SW 1271 (cell line): ENCODE data around the gene ROBO2.

Source experiments
- DNase-seq, 2 experiments: peaks; one replicate each; lab custom pipeline; 2025; lab: John Stamatoyannopoulos, UW

Gene ROBO2

GRCh38 chr3:77489216-77489615 is 449.3 kb downstream of the ROBO2 start:
- DNase-seq: no peak

GRCh38 chr3:77491961-77492360 is 452.1 kb downstream of the ROBO2 start:
- DNase-seq: no peak

- DNase-seq: no peak
Measured at GRCh38 chr3:77500721-77501120, 460.8 kb downstream of the ROBO2 start.

DNA sequence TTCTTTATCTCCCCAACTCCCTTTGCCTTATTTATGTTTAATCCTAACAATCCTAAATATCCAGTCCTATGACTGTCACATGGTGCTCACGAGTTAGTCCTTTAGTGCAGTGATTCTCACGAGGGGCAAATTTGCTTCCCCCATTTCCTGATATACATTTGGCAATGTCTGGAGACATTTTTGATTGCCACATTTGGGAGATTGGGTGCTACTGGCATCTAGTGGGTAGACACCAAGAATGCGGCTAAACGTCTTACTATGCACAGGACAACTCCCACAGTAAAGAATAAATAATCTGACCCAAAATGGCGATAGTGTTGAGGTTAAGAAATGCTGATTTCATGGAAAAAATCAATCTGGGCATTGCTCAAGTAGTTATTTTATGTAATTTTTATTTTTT is 466.5 kb downstream of the ROBO2 start:
- no peak for DNase-seq

- no peak for DNase-seq
Measured at GRCh38 chr3:77513542-77513941, 473.6 kb downstream of the ROBO2 start.

DNA sequence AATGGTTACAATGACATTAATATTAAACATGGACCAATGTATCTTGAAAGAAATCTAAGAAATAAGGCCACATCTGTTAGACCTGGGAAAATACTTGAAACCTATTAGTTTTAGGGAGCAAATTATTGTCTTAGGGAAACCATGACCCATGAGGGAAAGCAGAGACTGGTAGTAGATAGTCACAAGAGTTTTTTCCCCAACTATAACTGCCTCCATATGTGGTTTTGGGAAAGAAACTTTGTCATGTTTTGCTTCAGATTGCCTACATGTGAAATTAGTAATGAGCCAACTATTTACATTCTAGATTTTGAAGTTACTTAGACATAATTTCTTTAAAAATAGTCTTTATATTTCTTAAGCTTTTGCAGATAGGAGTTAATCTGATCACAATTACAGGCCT is 474.9 kb downstream of the ROBO2 start:
- no peak for DNase-seq

DNA sequence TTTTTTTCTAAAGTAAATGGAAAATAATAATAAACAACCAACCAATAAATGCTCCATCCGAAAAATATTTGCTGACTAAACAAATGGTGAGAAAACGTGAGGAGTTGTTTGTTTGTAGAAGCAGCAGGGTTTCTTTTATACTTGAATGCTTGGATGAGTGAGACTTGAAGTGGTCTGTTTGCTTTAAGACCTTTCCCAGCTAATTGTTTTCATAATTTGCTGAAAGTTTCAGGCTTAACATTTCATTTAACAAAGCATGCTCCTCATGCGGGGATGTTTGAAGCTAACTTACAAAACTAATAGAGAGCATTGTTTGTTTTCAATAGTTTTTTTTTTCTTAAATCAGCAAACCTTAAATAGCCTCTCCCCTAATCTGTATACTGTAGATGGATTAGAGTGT is 484.6 kb downstream of the ROBO2 start:
- DNase-seq: no peak

DNA sequence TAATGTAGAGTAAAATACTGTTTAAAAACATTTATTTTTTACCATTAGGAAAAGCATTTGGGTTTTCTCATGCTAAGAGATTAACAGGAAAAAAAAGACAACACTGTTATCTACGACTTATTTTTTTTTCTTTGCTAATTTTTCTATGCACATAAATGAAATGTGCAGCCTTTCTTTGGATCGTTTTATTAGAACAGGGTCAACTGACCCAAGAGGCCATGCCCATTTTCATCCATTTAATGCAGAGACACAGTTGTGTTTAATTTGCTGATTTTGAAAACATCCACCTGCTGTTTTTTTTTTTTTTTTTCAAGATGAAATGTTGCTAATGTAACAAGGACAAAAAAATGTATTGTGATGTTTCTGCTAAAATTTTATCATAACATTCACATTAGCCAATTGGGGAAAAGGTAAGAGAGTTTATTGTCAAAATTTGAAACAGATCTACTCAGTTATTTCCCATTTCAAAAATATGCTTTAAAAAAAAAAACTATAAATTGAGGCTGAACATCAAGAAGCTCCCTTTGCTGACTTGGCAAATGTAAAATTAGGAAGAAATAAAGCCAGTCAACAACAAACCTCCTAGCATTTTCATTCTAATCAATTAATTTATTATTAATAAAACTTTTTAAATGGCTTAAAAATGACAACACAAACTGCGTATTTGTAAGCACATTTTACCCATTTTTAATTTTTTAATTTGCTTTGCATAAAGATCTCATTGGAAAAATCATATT is 485.2 kb downstream of the ROBO2 start:
- no peak for DNase-seq

DNA sequence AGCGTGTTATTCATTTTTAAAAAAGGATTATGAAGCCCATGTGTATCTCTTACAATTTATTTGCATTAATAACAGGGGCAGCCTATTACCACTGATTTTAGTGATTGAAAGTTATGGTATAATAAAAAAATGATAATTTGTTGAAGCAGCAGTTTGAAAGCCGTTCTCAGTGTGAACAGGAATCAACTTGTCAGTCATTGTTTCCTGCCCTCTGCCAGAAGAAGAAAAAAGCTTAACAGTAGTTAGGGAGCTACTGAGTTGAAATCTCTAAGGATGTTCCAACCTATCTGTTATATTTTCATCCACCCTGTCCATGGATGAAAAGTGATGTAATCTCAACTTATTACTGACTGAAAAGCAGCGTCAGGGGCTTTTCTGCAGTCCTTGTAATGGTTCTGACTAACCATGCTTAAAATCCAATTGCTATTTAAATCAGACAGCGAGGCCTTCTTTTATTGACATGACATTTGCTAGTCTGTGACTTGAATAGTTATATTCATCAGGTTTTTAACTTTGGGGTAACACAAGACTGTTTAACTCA is 486.7 kb downstream of the ROBO2 start:
- DNase-seq: no peak

DNA sequence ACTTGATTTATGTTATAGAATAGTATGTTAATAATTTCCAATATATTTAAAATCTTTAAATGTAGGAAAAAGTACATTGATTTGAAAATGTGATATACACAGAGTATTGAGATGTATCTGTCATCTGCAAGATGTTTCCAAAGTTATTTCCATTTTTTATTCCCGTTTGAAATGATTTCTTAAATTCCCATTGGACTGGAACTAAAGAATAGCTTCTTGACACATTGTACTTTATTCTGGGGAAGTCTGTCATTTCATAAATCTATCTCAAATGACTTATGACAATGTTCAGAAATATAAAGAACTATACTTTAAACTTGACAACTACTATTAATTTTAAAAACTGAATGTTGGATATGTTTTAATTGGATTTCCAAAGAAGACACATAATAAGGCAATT is 489.6 kb downstream of the ROBO2 start:
- no peak for DNase-seq

- no peak for DNase-seq
Measured at GRCh38 chr3:77530870-77531269, 491.0 kb downstream of the ROBO2 start.

DNA sequence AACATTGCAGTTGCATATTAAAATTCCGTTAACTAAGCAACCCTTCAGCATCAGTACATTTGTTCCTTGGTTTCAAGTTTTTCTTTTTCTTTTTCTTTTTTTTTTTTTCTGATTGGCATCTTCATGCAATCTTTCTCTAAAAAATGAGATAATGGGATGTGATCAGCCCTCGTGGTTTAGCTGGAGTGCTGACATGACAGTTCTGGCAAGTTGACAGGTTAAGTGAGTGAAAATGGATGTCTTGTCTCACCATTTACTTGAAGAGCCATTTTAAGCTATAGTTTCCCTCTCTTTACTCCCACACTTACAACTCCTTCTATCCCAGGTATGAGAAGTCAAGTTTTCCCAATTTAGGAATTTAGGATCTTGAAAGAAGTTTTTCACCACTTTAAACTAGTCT is 495.2 kb downstream of the ROBO2 start:
- DNase-seq: no peak

DNA sequence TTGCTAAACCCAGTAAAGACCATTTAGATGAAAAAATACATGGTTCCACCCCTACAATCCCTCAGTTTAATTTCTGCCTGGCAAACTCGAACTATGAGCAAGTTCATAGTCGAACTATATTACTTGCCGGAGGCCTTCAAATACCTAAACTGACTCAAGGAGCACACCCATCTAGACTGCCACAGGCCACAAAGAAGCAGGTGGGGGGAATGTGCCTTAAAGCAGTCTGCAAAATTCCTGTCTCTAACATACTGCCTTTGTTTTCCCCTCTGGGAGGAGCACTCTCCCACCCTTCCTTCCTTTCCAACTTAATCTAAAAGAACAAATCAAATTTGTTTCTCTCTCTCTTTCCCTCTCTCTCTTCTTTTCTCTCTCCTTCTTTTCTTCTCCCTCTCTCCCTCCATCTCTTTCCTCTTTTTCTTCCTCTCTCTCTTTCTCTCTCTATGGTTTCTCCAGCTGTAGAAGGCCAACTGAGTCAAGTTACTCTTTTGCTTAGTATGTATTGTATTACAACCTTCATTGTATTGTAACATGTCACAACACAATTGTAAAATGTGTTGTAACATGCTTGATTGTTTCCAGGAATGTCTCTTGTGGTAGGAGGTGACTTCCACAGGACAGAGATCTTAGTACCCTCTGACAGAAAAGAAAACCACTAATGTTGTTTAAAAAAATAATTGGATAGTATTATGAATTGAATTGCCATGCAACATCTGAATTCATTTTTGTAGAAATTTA is 496.3 kb downstream of the ROBO2 start:
- no peak for DNase-seq

GRCh38 chr3:77539014-77539413 is 499.1 kb downstream of the ROBO2 start:
- DNase-seq: no peak

DNA sequence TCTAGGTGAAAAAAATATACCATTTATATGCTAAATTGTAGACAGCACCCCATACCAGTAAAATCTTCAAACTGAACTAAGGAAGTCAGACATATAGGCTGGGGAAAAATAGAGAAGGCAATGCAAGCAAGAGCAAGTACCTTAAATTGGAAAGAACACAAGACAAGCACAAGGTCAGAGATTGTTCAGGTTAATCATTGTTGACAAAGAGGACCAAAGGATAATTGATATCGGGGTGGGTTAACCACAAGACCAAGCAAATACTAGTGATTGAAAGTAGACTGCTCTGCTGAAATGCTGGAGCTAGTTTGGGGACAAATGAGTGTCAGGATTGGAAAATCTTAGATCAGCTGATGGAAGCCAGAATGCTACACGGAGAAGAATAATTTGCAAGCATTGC is 499.8 kb downstream of the ROBO2 start:
- no peak for DNase-seq

DNA sequence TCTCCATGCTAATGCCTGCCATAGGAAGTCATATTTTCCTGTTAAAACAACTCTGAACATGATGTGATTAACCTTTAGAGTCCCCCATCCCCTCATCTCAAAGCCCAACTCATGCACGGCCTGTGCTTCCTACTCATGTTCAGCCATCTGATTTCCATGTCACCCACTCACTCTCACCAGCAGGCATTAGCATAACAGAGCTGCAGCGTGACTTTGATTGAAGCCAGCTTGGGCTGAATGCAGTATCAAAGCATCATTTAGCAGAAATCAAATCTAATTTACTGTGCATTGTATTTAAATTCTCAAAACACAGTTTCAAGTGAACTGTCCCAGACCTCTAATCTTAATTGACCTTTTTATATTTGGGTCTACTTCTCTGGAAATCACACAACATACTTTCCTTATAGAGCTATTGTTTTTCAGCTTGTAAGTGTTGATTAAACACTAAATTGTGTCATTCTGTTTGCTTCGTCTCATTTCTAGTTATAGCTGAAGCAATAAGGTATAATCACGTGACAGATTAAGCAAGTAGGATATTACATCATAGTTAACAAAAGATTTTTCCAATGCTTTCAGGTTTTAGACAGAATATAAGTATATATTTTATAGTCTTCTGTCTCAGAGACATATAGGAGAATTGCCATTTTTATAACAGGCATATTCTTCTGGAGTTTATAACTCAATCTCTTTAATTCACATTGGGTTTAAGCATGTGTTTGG is 501.5 kb downstream of the ROBO2 start:
- no peak for DNase-seq

DNA sequence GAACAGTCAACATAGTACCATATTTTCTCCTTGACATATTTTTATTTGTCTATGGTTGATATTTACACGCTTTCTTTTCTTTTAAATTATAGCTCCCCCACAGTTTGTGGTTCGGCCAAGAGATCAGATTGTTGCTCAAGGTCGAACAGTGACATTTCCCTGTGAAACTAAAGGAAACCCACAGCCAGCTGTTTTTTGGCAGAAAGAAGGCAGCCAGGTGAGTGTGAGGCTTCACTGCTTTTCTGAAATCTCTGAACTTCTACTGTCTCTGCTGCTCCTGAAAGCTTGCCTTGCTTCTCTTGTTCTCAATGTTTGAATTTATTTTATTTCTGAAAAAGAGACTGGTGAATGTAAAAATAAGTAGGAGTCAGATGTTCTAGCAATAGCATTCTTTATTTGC is 506.3 kb downstream of the ROBO2 start:
- DNase-seq: no peak

DNA sequence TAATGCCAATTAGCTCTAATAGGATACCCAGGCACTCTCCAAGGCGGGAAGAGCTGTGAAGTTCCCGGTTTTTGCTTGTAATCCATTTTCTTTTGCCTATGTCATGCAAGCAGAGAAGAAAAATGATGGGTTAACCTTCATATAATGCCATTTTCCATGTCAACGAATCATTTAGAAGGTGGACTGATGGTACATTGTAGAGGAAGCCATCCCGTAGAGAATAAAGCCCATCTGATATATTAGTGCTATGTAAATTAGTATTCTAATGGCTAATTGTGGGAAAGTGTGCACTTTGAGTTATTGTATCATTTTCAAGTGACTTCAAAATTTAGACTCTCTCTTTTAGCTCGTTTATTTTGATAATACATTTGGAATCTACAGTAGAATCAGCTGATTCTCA is 509.1 kb downstream of the ROBO2 start:
- DNase-seq: no peak

DNA sequence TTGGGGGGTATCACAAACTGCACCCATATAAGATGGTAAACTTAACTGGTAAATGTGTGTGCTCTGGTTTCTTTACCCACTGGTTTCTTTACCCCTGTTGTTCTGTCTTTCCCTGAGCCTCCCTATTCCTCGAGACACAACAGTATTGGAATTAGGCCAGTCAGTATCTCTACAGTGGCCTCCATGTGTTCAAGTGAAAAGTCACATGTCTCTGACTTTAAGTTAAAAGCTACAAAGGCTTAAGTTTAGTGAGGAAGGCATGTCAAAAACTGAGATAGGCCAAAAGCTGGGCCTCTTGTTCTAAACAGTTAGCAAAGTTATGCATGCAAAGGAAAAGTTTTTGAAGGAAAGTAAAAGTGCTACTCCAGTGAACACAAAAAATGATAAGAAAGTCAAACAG is 513.3 kb downstream of the ROBO2 start:
- DNase-seq: no peak

GRCh38 chr3:77562089-77562488 is 522.2 kb downstream of the ROBO2 start:
- no peak for DNase-seq

GRCh38 chr3:77563012-77563411 is 523.1 kb downstream of the ROBO2 start:
- no peak for DNase-seq

DNA sequence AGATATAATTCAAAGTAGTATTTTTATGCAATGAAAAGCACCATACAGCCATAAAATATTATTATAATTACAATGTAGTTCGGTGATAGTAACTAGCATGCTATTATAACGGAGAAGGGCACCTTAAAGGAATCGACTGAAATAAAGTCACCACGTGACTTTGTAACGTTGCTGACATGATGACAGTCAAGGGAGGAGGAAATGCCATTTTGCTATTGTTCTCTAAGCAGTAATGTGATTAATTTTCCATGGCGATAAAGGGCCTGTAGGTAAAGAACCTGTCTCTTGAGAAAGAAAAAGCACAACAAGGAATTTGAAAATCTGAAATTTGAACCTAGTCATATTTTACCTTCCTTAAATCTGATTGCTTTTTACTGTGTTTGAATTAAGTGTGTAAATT is 526.2 kb downstream of the ROBO2 start:
- no peak for DNase-seq
